Measurements from ENCODE around the gene TMEM108.

DNA sequence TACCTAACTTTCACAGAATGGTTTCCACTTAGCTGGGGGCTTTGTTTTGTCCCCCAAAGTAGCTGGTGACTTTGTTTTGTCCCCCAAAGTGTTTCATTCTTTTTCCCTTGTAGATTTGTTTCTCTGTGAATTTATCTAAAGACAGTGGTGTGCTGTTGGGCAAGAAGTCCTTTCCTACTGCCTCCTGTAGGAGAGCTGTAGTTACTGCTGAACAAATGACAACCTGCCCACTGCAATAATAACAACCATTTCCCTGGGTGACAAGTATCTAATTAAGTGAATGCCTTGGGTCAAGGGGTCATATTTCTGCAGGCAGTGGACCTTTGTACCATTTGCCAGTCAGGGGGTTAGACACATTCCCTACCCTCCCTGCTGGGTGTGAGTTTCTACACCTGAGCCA, 236.3 kb downstream of the TMEM108 start:
- no peak for TF ChIP-seq MAZ (IDR thresholded peaks at IDR 0.05; ENCODE audit: borderline replicate concordance, low read depth, low read length)
- TF ChIP-seq, protein P1, sequence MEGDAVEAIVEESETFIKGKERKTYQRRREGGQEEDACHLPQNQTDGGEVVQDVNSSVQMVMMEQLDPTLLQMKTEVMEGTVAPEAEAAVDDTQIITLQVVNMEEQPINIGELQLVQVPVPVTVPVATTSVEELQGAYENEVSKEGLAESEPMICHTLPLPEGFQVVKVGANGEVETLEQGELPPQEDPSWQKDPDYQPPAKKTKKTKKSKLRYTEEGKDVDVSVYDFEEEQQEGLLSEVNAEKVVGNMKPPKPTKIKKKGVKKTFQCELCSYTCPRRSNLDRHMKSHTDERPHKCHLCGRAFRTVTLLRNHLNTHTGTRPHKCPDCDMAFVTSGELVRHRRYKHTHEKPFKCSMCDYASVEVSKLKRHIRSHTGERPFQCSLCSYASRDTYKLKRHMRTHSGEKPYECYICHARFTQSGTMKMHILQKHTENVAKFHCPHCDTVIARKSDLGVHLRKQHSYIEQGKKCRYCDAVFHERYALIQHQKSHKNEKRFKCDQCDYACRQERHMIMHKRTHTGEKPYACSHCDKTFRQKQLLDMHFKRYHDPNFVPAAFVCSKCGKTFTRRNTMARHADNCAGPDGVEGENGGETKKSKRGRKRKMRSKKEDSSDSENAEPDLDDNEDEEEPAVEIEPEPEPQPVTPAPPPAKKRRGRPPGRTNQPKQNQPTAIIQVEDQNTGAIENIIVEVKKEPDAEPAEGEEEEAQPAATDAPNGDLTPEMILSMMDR (conservative IDR thresholded peaks at IDR 0.05; ENCODE audit: low read depth, low read length): no peak
- TF ChIP-seq CEBPB (IDR thresholded peaks at IDR 0.05; ENCODE audit: low read depth, low read length): no peak
- TF ChIP-seq MXI1 (IDR thresholded peaks at IDR 0.05; ENCODE audit: borderline replicate concordance, low read depth, low read length): no peak
- no peak for TF ChIP-seq POLR2A (IDR thresholded peaks at IDR 0.05; ENCODE audit: low read depth, low read length)
- no peak for TF ChIP-seq RAD21 (IDR thresholded peaks at IDR 0.05; ENCODE audit: low read length)
- TF ChIP-seq CHD1 (IDR thresholded peaks at IDR 0.05; ENCODE audit: low read depth, low read length): no peak
- TF ChIP-seq, protein P2, sequence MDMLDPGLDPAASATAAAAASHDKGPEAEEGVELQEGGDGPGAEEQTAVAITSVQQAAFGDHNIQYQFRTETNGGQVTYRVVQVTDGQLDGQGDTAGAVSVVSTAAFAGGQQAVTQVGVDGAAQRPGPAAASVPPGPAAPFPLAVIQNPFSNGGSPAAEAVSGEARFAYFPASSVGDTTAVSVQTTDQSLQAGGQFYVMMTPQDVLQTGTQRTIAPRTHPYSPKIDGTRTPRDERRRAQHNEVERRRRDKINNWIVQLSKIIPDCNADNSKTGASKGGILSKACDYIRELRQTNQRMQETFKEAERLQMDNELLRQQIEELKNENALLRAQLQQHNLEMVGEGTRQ (IDR thresholded peaks at IDR 0.05; ENCODE audit: low read depth, low read length): no peak
- no peak for TF ChIP-seq RFX5 (IDR thresholded peaks at IDR 0.05; ENCODE audit: low read depth, low read length)
- TF ChIP-seq SMC3 (IDR thresholded peaks at IDR 0.05; ENCODE audit: low read depth, low read length): no peak
- no peak for TF ChIP-seq RCOR1 (IDR thresholded peaks at IDR 0.05; ENCODE audit: insufficient replicate concordance, low read length)
